ENCODE data around the gene AUTS2.

Gene AUTS2

GRCh38 chr7:70285187-70285586, 686.9 kb downstream of the AUTS2 start:
- no peak for DNase-seq (ENCODE audit: low spot score)
- no peak for FAIRE-seq

DNA sequence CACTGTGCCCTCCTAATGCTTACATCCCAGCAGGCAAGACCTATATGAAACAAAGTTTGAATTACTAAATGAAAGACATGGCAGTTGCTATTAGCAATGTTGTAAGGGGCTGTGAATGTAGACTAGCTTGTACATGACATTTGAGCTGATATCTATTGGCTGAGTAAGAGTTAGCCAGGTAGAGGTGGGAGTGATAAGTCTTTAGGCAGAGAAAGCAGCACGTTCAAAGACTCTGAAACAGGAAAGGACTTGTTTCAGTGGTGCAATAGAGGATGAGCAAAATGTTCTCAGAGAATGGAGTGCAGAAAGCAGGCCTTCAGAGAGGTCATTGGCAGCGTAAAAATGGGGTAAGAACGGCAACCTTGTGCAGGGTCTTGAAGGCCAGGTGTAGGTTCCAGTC, 687.6 kb downstream of the AUTS2 start:
- FAIRE-seq = no peak

DNA sequence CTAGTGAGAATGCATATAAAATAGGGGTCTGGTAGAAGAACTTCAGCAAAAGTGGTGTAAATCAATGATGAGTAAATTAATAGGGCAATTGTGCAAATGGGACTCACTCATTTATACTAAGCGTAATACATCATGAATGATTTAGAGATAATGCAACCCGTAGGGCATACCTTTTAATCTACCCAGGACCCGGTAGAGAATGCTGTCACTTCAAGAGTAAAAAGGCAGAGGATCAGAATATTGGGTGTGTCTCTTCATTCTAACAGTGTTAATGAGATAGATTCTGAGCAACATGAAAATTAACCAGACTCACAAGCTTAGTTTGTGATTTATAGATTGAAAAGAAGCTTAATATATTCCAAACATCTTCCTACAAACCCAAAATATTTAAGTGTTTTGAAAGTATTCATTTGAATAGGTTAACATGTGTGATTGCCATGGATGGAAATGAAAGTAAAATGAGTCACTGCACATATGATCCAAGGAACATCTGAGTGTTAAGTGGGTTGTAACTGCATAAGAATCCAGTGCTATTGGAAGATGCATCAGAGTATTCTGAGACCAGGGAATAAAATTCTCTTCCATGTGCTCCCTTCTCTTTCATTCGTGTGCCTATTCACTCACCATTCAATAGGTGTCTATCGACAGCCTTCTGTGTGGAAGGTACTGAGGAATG, 690.6 kb downstream of the AUTS2 start:
- FAIRE-seq (no peak), DNase-seq (ENCODE audit: low spot score) (no peak)

More for the DNA sequence above, 687.6 kb downstream of the AUTS2 start:
- no peak for DNase-seq (ENCODE audit: low spot score)

DNA sequence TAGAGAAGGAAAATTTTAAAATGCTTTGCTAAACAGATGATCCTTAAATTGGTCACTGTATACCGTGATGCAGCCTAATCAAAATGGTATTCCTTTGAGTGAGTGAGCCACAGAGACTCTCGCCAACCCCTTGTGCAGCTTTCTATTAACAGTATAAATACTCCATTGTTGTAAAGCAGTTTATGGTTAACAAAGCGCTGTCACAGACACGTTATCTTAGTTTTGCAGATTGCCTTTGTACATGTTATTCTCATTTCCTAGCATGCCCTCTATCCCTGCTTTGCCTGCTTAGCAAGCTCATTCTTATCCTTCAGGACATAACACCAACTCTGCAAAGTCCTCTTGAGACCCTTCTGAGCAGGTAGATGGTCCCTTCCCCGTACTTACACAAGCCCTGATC, 694.4 kb downstream of the AUTS2 start:
- no peak for FAIRE-seq
- no peak for DNase-seq (ENCODE audit: low spot score)

- DNase-seq (ENCODE audit: low spot score) (no peak), FAIRE-seq (peak; percentile 5)
Measured at GRCh38 chr7:70294211-70294911, 696.1 kb downstream of the AUTS2 start.

- FAIRE-seq (no peak), DNase-seq (ENCODE audit: low spot score) (no peak)
Measured at GRCh38 chr7:70298780-70299471, 700.7 kb downstream of the AUTS2 start.

DNA sequence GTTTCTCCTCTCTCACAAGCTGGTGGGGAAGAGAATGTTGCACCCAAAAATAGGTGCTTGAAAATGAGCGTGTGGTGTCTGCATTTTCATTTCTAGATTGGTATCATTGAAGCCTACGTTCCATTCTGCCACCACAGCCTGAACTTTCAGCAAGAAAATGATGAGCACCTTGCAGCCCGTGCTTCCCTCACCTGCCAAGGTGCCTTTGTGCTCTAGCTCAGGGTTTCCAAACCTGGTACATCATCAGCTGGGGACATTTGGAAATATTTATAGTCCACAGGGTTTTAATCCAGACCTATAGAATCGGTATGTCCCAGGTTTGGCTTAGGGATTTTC, 701.2 kb downstream of the AUTS2 start:
- no peak for FAIRE-seq
- DNase-seq (ENCODE audit: low spot score) = no peak

- DNase-seq (ENCODE audit: low spot score) (no peak), FAIRE-seq (no peak)
Measured at GRCh38 chr7:70301673-70302185, 703.5 kb downstream of the AUTS2 start.

GRCh38 chr7:70303309-70303708, 705.0 kb downstream of the AUTS2 start:
- FAIRE-seq = no peak
- no peak for DNase-seq (ENCODE audit: low spot score)

DNA sequence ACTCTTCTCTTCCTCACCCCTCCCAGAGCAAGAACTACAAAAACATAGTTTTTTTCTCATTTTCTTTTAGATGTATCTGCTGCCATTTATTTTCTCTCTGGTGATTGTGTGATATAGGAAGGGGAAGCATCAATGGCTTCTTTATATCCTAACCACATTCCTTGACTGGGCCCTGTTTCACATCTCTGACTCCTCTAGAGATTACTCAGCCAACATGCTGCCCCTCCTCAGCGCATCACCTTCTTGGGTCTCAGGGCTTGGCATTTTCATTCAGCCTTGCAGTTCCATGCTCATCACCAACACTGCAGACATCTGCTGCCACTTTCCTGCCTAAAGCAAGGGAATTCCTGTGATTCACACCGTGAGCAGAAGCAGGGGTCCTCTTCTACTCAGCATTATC, 705.5 kb downstream of the AUTS2 start:
- FAIRE-seq (no peak), DNase-seq (ENCODE audit: low spot score) (no peak)

GRCh38 chr7:70306173-70306572, 707.9 kb downstream of the AUTS2 start:
- DNase-seq (ENCODE audit: low spot score) = no peak
- no peak for FAIRE-seq

- FAIRE-seq (no peak), DNase-seq (ENCODE audit: low spot score) (no peak)
Measured at GRCh38 chr7:70307544-70308106, 709.4 kb downstream of the AUTS2 start.

DNA sequence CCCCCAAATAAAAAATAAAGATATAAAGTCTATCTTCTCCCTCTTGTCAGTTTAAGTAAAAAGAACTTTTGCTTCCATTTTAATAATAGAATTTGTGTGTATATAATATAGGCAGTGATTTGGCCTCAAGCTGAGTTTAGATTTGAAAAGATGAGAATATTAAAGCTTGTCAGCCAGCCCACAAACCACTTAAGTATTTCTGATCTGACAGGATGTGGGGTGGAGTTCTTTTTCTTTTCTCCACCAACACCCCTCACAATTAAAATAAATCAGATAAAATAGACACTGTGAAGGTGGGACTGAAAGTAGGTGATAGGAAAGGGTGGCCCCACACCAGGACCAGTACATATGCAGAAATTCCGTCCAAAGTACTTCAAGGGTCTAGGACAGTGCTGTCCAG, 714.1 kb downstream of the AUTS2 start:
- FAIRE-seq (no peak), DNase-seq (ENCODE audit: low spot score) (no peak)

GRCh38 chr7:70313271-70313670, 715.0 kb downstream of the AUTS2 start:
- no peak for FAIRE-seq

DNA sequence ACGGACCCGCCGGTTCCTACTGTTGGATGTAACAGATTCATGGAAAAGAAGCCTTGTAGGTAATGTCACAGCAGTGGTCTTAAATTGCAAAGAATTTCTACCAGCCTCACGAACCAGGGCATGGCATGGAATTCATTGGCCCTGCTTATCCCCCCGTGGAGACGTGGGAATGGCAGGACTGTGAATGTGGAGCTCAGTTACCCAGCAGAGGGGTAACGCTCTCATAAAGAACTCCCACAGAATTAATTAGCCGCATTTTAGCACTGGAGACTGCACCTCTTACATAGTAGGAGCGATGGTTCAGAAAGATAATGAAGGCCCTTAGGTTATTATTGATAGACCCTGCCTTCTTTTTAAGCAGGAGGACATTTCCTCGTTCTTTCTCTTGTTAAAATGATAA, 715.4 kb downstream of the AUTS2 start:
- DNase-seq (ENCODE audit: low spot score) = no peak
- no peak for FAIRE-seq

More at GRCh38 chr7:70313271-70313670, 715.0 kb downstream of the AUTS2 start:
- DNase-seq (ENCODE audit: low spot score) = no peak

DNA sequence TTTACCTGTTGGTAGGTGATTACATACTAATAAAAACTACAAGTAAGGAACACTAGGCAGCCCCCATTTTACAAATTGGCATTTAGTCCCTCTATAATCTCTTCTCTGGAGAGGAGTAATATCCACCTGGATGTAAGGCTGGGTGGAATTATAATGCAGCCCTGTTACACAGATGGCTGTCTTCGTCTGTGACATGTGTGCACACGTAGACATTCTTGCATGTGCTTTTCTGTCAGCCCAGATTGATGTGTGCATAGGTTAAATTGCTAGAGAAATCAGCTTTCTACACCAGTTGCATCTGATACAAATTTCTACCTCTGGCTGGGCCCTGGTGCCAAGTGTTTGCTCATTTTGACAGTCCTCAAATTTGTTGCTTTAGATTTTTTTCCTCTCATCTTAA, 715.9 kb downstream of the AUTS2 start:
- FAIRE-seq (no peak), DNase-seq (ENCODE audit: low spot score) (no peak)

DNA sequence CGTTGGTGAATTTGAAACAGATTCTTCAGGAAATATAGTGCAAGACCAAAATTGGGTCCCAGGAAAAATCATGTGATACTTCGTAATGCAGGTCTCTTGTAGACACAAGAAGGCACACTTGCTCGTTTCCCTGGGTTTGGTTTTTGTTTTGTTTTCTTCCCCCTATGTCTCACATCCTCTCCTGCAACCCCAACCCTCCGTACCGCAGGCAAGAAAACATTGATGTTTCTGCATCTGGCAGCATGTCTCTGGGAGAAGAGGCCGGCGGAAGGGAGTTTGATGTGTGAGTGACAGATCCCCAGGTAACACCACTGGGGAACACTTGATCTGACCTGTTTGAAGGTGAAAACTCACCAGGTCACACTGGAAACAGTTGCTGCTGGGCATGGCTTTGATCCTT, 718.5 kb downstream of the AUTS2 start:
- no peak for FAIRE-seq
- DNase-seq (ENCODE audit: low spot score) = no peak

DNA sequence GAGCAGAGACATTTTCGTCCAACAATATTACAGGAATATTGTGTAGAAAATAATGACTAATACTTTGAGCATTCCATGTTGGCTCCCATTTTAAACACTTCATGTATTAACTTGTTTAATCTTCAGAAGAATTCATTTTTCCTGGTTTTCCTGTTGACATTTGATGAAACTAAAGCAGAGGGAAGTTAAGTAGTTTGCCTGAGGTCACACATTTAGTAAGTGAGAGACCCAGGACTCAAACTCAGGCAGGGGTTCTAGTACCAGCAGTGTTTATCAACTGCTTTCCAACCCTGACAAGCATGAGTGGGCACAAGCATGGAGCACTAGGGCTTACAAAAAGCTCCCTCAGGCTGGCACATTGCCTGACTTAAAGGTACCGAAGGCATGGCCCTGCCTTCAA, 719.1 kb downstream of the AUTS2 start:
- DNase-seq (ENCODE audit: low spot score) (no peak), FAIRE-seq (no peak)

- no peak for DNase-seq (ENCODE audit: low spot score)
- no peak for FAIRE-seq
Measured at GRCh38 chr7:70318511-70318910, 720.2 kb downstream of the AUTS2 start.

- FAIRE-seq (no peak), DNase-seq (ENCODE audit: low spot score) (no peak)
Measured at GRCh38 chr7:70319057-70319456, 720.8 kb downstream of the AUTS2 start.

- DNase-seq (ENCODE audit: low spot score) = no peak
- FAIRE-seq = no peak
Measured at GRCh38 chr7:70321016-70321590, 722.8 kb downstream of the AUTS2 start.

GRCh38 chr7:70322856-70323255, 724.6 kb downstream of the AUTS2 start:
- FAIRE-seq (no peak), DNase-seq (ENCODE audit: low spot score) (no peak)
